MV-4-11 (cell line): ENCODE measurements around the gene TRAPPC4.
A peak's percentile ranks its signal among the peaks of the same experiment; 100 is the strongest.
"Not testable (repeated sequence)": the region's sequence is repeated elsewhere in the genome, so short reads cannot be mapped to it uniquely, and the experiment has no call there.

Source experiments
- DNase-seq: peaks from one replicate; lab custom pipeline; 2025; lab: John Stamatoyannopoulos, UW

Gene TRAPPC4

GRCh38 chr11:119034813-119035212 is 16.2 kb downstream of the TRAPPC4 start:
- no peak for DNase-seq

GRCh38 chr11:119038884-119039283 is 20.3 kb downstream of the TRAPPC4 start:
- no peak for DNase-seq

- DNase-seq: peak; percentile 26
These were observed 20.9 kb downstream of the TRAPPC4 start for GRCh38 chr11:119039471-119039870.

GRCh38 chr11:119041821-119042514 is 23.4 kb downstream of the TRAPPC4 start:
- DNase-seq: peak; percentile 24

- DNase-seq: no peak
These were observed 24.4 kb downstream of the TRAPPC4 start for GRCh38 chr11:119042927-119043326.

- DNase-seq: no peak
These were observed 26.1 kb downstream of the TRAPPC4 start for GRCh38 chr11:119044708-119045107.

GRCh38 chr11:119046489-119046888 is 27.9 kb downstream of the TRAPPC4 start:
- DNase-seq: no peak

GRCh38 chr11:119047205-119047604 is 28.6 kb downstream of the TRAPPC4 start:
- DNase-seq: no peak

- DNase-seq: no peak
These were observed 30.1 kb downstream of the TRAPPC4 start for GRCh38 chr11:119048644-119049043.

- no peak for DNase-seq
These were observed 30.5 kb downstream of the TRAPPC4 start for GRCh38 chr11:119049081-119049480.

- no peak for DNase-seq
These were observed 33.0 kb downstream of the TRAPPC4 start for GRCh38 chr11:119051440-119052162.

- DNase-seq: no peak
These were observed 33.7 kb downstream of the TRAPPC4 start for GRCh38 chr11:119052163-119052814.

GRCh38 chr11:119054418-119054817 is 35.9 kb downstream of the TRAPPC4 start:
- DNase-seq: no peak

GRCh38 chr11:119055901-119056300 is 37.3 kb downstream of the TRAPPC4 start:
- DNase-seq: peak; percentile 61

GRCh38 chr11:119056421-119056999 is 37.9 kb downstream of the TRAPPC4 start:
- no peak for DNase-seq

- DNase-seq: peak; percentile 91
These were observed 38.6 kb downstream of the TRAPPC4 start, which contains the start of gene HYOU1 for GRCh38 chr11:119057000-119057769. TSS of gene HYOU1 (minus strand) at chr11:119057205. CDS start at chr11:119056160, 1,045 bp downstream.

- not testable (repeated sequence) for DNase-seq
These were observed 40.6 kb downstream of the TRAPPC4 start for GRCh38 chr11:119059128-119059527.

GRCh38 chr11:119061256-119061655 is 42.7 kb downstream of the TRAPPC4 start:
- no peak for DNase-seq

GRCh38 chr11:119062779-119063178 is 44.2 kb downstream of the TRAPPC4 start:
- no peak for DNase-seq

GRCh38 chr11:119065369-119065768 is 46.8 kb downstream of the TRAPPC4 start:
- DNase-seq: peak; percentile 52

- DNase-seq: peak; percentile 96
These were observed 49.0 kb downstream of the TRAPPC4 start, which contains the start of gene VPS11 for GRCh38 chr11:119067371-119068222. TSS of gene VPS11 (plus strand) at chr11:119067818. CDS start at chr11:119067824, 6 bp downstream.
